Activated CD8-positive, alpha-beta memory T cell treated with anti-CD3 and anti-CD28 coated beads, Interleukin-2, amount 50 U/mL, for 48 hours (primary cell): ENCODE data around the gene TP53AIP1.

Experiments used
- DNase-seq: peaks from one replicate; pipeline ENCODE4 v3.0.0-alpha.2; 2020

Gene TP53AIP1

GRCh38 chr11:128942817-128943427, at the start of gene TP53AIP1:
Gene TP53AIP1, minus strand, starts transcription at chr11:128942871. Its CDS starts 5,053 bp downstream, at chr11:128937818.
- no peak for DNase-seq

- DNase-seq: no peak
Measured at GRCh38 chr11:128988242-128988970, 45.7 kb upstream of the TP53AIP1 start.

GRCh38 chr11:128985880-128986279, 43.2 kb upstream of the TP53AIP1 start:
- no peak for DNase-seq

GRCh38 chr11:128983023-128983422, 40.4 kb upstream of the TP53AIP1 start:
- no peak for DNase-seq

GRCh38 chr11:128981254-128981653, 38.6 kb upstream of the TP53AIP1 start:
- DNase-seq: no peak

- no peak for DNase-seq
Measured at GRCh38 chr11:128970598-128971190, 28.0 kb upstream of the TP53AIP1 start.

- DNase-seq: no peak
Measured at GRCh38 chr11:128968916-128969315, 26.2 kb upstream of the TP53AIP1 start.

- no peak for DNase-seq
Measured at GRCh38 chr11:128967578-128967977, 24.9 kb upstream of the TP53AIP1 start.

- DNase-seq: no peak
Measured at GRCh38 chr11:128965485-128965884, 22.8 kb upstream of the TP53AIP1 start.

- no peak for DNase-seq
Measured at GRCh38 chr11:128964463-128964930, 21.8 kb upstream of the TP53AIP1 start.

GRCh38 chr11:128963744-128964325, 21.2 kb upstream of the TP53AIP1 start:
- DNase-seq: no peak

- no peak for DNase-seq
Measured at GRCh38 chr11:128962896-128963295, 20.2 kb upstream of the TP53AIP1 start.

- no peak for DNase-seq
Measured at GRCh38 chr11:128961645-128962044, 19.0 kb upstream of the TP53AIP1 start.

GRCh38 chr11:128957202-128957482, 14.5 kb upstream of the TP53AIP1 start:
- DNase-seq: no peak

GRCh38 chr11:128956401-128957201, 13.9 kb upstream of the TP53AIP1 start:
- no peak for DNase-seq

- DNase-seq: no peak
Measured at GRCh38 chr11:128955636-128956035, 13.0 kb upstream of the TP53AIP1 start.

- DNase-seq: no peak
Measured at GRCh38 chr11:128953151-128953550, 10.5 kb upstream of the TP53AIP1 start.

- DNase-seq: no peak
Measured at GRCh38 chr11:128949791-128950454, 7.3 kb upstream of the TP53AIP1 start.

- DNase-seq: no peak
Measured at GRCh38 chr11:128948583-128948982, 5.9 kb upstream of the TP53AIP1 start.

- DNase-seq: no peak
Measured at GRCh38 chr11:128947773-128948172, 5.1 kb upstream of the TP53AIP1 start.

- DNase-seq: no peak
Measured at GRCh38 chr11:128946648-128947047, 4.0 kb upstream of the TP53AIP1 start.

GRCh38 chr11:128943428-128943976, 831 bp upstream of the TP53AIP1 start:
- DNase-seq: no peak
